NOMO-1 treated with dmso at 0.1 percent for 144 hours (cell line): ENCODE data around the gene ZC3HAV1L.
A peak's percentile ranks its signal among the peaks of the same experiment; 100 is the strongest.
"Not testable (repeated sequence)": the region's sequence is repeated elsewhere in the genome, so short reads cannot be mapped to it uniquely, and the experiment has no call there.

Source experiments
- DNase-seq: peaks from one replicate; lab custom pipeline; 2025; ENCODE audit not compliant: unreplicated experiment; lab: John Stamatoyannopoulos, UW

ZC3HAV1L gene, protein sequence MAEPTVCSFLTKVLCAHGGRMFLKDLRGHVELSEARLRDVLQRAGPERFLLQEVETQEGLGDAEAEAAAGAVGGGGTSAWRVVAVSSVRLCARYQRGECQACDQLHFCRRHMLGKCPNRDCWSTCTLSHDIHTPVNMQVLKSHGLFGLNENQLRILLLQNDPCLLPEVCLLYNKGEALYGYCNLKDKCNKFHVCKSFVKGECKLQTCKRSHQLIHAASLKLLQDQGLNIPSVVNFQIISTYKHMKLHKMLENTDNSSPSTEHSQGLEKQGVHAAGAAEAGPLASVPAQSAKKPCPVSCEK

DNA sequence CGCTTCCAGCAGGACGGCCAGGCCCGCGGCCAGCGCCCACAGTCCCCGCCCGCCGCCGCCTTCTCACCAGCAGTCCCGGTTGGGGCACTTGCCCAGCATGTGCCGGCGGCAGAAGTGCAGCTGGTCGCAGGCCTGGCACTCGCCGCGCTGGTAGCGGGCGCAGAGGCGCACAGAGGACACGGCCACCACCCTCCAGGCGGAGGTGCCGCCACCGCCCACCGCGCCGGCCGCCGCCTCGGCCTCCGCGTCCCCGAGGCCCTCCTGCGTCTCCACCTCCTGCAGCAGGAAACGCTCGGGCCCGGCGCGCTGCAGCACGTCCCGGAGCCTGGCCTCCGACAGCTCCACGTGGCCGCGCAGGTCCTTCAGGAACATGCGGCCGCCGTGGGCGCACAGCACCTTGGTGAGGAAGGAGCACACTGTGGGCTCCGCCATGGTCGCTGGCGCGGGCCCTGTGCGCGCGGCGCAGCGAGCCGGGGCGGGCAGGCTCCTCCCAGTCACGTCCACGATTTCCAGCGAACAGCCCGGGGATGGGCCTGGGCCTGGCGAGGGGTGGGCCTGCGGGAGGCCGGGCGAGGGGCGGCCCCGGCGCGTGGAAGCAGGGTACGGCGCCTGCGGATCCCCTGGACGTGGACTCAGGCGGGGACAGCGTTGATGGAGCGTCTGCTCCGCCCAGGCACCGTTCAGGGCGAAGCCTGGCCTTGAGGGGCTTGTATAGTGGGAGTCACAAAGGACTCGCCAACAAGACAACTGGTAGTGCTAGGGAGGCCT lies at the start of gene ZC3HAV1L:
Gene ZC3HAV1L (minus strand): TSS at position 457 of the 768 bp plus-strand sequence. CDS start 25 bp downstream, at position 432.
- DNase-seq: no peak

DNA sequence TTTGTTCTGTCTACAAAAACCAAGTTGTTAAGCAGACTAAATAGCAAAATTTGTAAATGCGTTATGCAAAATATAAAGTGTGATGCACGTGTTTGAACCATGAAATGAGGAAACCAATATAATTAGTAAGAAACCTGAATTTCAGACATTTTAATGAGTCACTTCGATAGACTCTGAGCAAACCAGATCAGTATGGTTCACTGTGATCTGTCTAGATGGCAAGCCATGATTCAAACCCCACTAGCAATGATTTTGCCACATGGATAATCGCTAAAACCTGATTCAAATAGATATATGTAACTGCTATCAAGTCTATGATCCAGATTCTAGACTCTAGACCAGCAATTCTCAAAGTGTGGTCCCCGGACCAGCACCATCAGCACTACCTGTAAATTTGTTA lies 48.9 kb upstream of the ZC3HAV1L start:
- no peak for DNase-seq

DNA sequence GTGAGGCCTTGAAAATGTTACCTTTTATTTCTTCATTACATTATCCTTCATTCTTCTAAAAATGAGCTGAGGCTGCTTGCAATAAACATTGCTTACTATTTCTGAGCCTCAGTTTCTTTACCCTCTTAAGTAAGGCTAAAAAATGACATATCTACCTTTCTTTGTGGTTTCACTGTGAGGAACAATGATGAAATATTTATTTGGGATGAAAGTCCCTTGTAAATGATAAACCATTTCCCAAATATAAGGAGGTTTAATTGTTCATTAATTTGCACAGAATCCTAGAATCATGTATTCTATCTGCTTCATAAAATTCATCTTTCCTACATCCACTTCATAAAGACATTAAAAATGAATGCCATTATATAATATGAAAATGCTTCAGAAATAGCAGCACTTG lies 45.7 kb upstream of the ZC3HAV1L start:
- DNase-seq: no peak

DNA sequence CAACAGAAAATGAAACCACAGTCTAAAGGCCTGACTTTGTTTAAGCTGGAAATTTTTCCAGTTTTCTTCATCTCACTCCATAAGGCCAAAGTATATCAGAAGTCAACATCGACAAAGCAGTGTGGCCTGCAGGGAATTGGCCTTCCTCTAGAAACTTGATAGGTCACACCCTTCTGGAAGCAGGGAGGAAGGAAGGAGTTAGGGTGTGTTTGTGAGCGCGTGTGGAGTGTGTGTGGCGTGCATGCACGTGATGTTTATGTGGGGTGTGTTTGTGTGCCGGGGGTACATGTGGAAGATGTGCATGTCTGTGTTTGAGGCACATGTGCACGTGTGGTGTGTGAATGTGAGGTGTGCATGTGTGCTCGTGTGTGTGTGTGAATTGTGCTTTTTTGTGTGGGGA lies 45.1 kb upstream of the ZC3HAV1L start:
- no peak for DNase-seq

DNA sequence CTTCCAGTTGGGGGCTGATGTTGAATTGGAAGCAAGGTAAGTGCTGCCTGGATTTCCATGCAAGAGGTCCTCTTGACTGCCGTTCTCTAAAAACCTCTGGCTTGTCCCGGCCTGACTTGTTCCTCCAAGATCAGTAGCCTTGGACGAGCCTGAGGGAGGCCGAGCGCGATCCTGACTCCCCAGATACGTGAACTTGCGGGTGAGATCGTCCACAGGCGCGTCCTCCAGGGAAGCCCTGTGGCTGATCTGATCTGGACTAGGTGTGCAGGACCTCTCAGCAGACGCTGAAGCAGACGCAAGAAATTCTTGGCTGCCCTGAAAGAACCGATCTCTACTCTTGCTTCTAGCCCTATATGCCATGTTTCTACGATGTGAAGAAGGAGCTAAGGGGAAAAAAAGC lies 44.0 kb upstream of the ZC3HAV1L start:
- no peak for DNase-seq

DNA sequence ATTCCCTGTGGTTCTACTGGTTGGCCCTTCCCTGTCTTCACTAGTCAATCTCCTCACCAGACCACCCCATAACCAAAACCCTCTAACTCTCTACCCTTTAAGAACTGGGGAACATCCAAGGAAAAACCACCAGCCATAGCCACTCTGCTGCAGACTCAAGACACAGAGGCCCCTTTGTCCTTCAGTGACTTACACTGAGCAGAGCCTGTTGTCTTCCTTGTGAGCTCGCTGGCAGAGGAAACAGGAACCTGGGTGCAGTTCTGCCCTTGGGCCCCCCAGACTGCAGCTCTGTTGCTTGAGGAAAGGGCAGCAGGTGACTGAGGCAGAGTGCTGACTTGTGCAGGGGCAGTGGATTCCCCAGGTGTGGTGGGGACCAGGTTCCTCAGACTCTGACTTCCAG lies 43.1 kb upstream of the ZC3HAV1L start:
- no peak for DNase-seq

DNA sequence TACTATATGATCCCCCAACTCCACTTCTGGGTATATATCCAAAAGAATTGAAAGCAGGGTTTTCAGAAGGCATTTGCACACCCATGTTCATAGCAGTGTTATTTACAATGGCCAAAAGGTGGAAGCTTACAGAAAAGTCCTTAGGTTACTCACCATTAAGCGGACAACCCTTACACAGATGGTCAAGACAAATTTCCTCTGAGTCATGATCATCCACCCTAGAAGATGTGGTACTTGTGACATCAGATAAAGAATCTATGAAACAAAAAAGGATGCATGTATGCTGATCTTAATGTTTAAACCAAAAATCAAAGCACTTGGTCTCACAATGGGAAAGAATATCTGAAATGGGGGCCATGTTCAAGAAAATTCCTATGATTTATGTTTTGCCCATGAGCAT lies 42.6 kb upstream of the ZC3HAV1L start:
- no peak for DNase-seq

DNA sequence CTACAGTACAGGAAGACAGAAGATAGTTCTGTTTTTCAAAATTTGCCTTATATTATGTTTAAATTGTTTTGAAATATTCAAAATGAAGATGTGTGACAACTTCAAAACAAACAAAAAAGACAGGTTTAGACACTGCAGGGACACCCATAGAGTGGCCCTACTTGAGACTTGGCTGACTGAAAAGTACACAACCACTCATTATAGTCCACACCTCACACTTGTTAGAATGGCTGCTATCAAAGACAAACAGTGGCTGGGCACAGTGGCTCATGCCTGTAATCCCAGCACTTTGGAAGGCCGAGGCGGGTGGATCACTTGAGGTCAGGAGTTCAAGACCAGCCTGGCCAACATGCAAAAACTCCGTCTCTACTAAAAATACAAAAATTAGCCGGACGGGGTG lies 41.9 kb upstream of the ZC3HAV1L start:
- DNase-seq: not testable (repeated sequence)

DNA sequence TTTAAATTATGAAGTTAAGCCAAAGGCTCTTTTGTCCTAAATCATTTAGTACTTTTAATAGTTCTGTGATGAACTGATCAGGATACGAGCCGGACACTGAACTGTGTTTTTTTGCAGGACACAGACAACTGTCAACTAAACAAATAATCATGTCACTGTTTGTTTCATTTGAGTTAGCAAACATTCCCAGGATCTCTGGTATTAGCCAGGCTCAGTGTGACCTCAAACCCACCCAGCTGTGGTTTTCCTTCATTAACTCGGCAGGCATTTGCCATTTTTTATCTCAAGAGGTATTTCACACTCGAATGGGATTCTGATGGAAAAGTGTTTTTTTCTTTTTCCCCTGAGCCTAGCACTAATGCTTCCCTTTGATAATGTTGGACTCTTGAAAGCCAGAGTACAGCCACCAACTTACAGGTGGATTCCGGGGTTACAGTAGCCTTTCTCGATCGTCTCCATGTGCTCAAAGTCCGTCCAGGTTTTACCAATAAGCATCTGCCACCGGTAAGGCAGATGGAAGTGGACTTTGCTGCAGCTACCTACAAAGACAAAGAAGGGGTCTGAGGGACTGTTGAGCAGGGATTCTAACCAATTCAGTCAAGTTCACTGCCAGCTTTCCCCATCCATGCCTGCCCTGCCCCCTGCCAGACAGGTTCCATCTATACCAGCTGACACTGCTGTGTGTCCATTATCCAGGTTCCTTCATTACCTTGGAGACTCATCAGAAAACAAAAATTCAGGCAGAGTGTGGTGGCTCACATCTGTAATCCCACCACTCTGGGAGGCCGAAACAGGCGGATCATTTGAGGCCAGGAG lies 40.2 kb upstream of the ZC3HAV1L start:
- DNase-seq: no peak

DNA sequence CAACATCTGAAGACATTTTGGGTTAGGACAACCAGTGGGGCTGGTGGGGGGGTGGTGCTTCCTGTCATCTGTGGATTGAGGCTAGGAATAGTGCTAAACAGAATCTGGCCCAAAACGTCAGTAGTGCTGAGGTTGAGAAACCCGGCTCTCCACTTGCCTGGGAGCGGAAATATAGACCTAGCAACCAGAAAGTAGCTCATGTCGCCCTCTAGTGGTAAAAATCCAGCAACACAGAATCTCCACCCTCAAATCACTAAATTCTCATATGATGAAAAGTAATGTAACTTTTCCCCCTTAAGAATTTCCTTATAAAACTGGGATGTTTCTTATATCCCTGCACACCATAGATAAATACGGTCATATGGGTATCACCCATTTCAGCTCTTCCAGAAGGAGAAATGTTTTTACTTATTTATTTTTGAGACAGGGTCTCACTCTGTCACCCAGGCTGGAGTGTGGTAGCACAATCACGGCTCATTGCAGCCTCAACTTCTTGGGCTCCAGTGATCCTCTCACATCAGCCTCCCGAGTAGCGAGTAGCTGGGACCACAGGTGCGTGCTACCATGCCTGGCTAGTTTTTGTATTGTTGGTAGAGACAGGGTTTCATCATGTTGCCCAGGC lies 39.3 kb upstream of the ZC3HAV1L start:
- DNase-seq: peak; percentile 15

DNA sequence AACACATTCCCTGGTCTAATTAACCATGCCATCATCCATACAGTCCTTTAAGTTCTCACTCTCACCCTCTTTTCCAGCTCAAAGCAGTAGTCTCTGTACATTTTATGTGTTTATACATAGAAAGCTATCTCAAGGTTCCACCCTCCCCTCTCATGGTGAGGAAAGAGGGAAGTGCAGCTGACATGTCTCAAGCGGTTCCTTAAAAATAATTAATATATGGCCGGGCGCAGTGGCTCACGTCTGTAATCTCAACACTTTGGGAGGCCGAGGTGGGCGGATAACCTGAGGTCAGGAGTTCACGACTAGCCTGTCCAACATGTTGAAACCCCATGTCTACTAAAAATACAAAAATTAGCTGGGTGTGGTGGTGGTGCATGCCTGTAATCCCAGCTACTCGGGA lies 37.0 kb upstream of the ZC3HAV1L start:
- peak; percentile 48 for DNase-seq

DNA sequence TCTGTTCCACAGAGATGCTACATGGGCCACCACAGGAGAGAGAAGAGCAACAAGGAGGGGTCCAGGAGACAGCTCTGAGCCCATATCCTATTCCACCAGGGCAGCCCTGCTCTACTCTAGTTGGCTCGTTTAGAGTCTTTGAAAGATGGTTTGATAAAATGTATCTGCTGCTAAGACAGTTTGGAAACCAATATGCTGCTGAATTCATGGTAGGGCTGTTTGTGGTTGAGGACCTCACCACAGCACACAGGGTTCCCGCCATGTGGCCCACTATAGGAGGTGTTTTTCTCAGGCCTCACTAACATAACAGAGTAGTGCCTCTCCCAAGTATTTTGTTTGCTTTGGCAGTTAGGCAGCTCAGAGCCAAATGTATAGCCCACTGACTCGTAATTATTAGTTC lies 35.8 kb upstream of the ZC3HAV1L start:
- DNase-seq: no peak

DNA sequence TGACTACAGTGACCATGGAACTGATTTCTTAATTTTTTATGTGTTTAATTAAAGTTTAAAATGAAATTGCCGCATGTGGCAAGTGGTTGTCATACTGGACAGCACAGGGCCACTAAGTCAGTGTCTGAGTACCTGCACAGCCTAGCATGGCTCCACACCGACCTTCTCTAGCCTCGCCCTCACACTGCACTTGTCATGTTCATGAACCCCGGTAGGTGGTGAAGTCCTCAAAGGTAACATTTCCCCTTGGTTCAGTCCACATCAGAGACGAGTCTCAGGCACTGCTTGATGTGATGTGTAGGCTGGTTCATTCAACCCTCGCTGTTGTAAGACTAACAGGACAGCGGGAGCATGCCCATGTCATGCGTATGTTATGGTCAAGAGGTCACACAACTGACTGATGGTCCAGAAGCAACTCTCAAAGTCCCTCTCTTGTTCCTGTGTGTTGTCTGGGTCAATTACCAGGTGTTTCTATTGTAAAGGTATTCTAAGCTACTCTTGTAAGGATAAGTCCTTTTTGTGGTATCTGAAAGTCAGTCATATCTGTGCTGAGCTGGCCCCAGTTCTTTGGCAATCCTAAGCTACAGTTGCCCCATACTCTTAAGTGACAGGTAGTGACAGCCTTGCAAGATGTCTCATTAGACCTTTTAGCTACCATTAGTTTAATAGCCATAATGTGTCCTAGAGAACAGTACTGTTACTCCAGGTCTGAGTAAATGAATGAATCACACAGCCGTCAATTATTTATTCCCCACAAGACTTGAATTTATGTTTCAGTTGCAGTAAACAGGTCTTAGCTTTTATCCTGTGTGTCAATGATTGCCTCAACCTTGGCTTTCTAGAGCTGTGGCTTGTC lies 32.9 kb upstream of the ZC3HAV1L start:
- DNase-seq: no peak

DNA sequence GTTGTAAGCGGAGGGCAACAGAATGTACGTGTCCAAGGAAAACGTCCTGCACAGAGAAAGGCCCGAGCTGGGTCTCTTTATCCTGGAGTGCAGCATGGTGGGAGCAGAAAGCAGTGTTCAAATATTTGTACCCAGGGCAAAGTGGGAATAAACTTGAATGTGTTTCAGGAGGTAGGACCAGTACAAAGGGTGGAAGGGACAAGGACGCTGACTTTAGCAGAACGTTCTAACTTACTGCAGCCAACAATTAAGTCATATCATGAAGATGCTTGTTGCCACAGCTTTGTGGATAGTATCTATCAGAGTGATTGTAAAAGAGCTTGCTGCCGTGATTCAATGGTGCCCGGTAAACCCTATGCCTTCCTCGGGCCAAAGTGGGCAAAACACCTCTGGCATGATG lies 30.5 kb upstream of the ZC3HAV1L start:
- DNase-seq: no peak

DNA sequence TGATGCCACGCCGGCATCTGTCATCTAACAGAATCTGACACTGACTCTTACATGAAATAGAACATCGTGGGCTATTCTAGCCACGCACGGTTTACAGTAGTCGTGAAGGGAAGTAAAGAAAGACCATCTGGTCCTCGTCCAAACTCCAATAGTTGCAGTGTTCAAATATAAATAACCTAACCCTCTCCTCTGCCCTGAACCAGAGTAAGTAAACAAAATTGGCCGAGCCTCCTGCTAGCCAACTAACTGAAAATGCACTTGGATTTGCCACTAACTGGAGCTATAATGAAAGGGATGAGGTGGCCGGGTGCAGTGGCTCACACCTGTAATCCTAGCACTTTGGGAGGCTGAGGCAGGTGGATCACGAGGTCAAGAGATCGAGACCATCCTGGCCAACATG lies 29.5 kb upstream of the ZC3HAV1L start:
- DNase-seq: no peak

DNA sequence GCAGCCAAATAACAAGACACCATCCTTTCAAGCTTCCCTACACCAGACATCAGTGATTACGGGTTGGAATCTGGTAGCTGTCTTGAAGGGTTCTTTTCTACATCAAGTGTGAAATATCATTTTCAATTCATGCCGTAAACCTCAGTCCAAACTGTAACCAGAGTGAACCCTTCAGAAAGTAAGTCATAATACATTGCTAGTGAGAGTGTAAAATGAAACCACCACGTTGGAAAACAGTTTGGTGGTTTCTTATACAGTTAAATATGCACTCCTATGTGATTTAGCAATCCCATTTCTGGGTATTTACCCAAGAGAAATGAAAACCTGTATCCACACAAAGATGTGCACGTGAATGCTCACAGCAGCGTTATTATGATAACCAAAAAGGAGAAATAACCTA lies 25.6 kb upstream of the ZC3HAV1L start:
- DNase-seq: no peak

DNA sequence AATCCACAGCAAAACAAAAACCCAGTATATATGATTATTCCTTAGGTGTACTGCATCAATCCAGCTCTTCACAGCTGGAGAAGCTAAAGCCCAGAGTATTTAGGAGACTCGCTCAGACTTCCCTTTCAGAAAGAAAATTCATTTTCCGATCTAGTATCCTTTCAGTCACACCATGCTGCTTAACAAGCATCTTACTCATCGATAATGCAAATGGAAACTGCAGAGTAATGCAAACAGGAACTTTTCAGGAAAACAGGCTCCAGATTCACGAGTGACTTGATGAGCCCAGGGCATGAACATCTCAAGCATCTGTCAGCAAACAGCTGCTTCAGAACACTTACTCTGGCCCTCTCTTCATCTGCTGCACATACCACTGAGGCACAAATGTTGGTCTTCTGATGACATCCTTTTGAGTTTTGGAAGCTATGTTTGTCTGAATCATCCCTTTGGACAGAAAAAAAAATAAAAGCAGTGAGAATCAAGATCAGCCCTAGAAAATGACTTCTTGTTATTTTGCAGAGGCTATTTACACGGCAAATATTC lies 24.9 kb upstream of the ZC3HAV1L start:
- no peak for DNase-seq

DNA sequence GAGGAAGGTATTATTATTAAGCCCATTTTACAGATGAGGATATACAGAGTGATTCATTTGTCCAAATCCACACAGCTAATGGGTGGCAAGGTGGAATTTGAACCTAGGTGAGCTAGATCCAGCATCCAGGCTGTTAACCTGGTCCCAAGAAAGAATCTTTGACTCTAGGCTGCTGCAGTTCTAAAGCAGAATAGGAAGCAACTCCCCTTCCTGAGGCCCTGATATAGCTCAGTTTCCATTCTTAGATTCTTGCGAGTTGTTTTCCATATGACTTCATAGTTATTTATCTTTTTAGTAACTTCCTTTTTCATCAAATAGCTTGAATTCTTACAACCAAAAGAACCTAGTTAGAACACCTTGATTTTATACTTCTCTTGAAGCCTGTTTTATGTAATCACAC lies 24.1 kb upstream of the ZC3HAV1L start:
- no peak for DNase-seq

DNA sequence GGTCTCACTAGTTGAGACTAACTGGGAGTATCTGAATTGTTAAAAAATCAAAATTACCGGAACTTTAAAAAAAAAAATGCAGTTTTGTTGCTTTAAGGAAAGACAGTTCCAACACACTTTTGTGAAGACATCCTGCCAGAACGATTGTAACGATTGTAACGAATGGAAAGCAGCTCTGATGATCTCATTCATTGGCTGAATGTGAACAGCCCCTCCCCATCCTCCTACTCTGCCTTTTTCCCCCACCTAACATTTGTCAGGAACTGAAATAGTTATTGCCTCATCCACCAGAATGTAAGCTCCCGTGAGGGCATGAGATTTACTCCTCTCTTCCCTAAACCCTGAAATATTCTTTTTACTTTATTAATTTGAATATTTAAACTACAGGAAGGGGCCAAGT lies 23.1 kb upstream of the ZC3HAV1L start:
- DNase-seq: no peak

DNA sequence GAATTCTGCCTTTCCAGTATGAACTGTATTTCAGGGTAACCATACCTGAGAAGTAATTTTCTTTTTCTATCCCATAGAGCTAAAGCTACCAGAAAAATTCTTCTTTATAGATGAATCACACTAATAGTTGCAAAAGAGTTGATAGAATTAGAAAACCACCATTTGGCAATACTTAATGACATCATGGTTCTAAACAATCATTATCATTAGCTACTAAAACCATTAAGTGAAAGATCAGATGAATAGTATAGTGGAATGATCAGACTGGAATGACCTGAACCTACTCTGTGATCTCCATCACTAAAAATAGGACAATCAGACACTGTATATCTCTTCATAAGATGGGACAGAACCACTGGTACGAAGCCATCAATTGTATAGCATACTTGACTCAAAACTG lies 19.8 kb upstream of the ZC3HAV1L start:
- DNase-seq: no peak
